K562 (cell line): Measurements from ENCODE around the gene LRTM1. TPM values are rescaled to one million over a fixed set of nuclear protein-coding genes. Genes with fewer than 3 reads are reported as not detected.

Source experiments
- CREM ChIP-seq: IDR thresholded peaks from 2 replicates; pipeline ENCODE4 v1.6.1; 2014; ENCODE audit warnings: antibody characterized with exemption, low read depth
- CTBP1 ChIP-seq: fragments of 450-650 bp; IDR thresholded peaks from 2 replicates; pipeline ENCODE4 v1.6.1; 2016; ENCODE audit warnings: borderline replicate concordance
- HMGN3 ChIP-seq: IDR thresholded peaks from 2 replicates; pipeline ENCODE4 v1.6.1; 2011; ENCODE audit warnings: borderline replicate concordance, low read depth, mild to moderate bottlenecking, mixed read lengths, low read length; ENCODE audit not compliant: insufficient read length; ENCODE audit errors: extremely low read depth
- NR1H2 ChIP-seq: sonication (generic); formaldehyde crosslinking; IDR thresholded peaks from 2 replicates; pipeline ENCODE4 v1.4.0; 2020; ENCODE audit warnings: mild to moderate bottlenecking, missing genetic modification reagents
- RBM25 ChIP-seq: fragments of 200-400 bp; formaldehyde crosslinking; IDR thresholded peaks from 2 replicates; pipeline ENCODE4 v1.6.1; 2018; ENCODE audit warnings: low read length, low read depth, moderate library complexity; ENCODE audit not compliant: severe bottlenecking
- SRSF9 ChIP-seq: fragments of 200-400 bp; formaldehyde crosslinking; IDR thresholded peaks from 2 replicates; pipeline ENCODE4 v1.6.1; 2017; ENCODE audit warnings: low read depth, low read length, borderline replicate concordance
- ZNF324 ChIP-seq: fragments of 250-450 bp; sonication (Bioruptor Pico); IDR thresholded peaks from 2 replicates; pipeline ENCODE4 v1.4.0; 2020; ENCODE audit warnings: mild to moderate bottlenecking
- polyA plus RNA-seq, 8 experiments: library from polyadenylated mRNA; depleted of rRNA in 4 of 8; stranded (reverse) in 5 of 8; unstranded in 3 of 8; fragments of >200 nt; fragmentation: Nextera tagmentation in 2 of 8; fragmentation: Illumina TruSeq in 1 of 8; extraction: Ambion mirVana in 2 of 8; extraction: Trizol in 1 of 8; gene quantifications; 2 replicates each; pipeline versions ENCODE4 v1.2.1 to v1.2.3, GENCODE V29; 2011 to 2014; ENCODE audit warnings: inconsistent platforms in 1 of 8, missing spikeins in 1 of 8
- total RNA-seq, 7 experiments: library from RNA; depleted of rRNA in 6 of 7; stranded (reverse); fragments of >200 nt in 6 of 7; fragmentation: Illumina TruSeq in 2 of 7; extraction: Trizol in 2 of 7; gene quantifications; 2 replicates each; pipeline versions ENCODE4 v1.2.1 to v1.2.3, GENCODE V29; 2011 to 2021; ENCODE audit warnings: low replicate concordance in 1 of 7
- TF ChIP-seq, protein P1 (sequence below), 2 experiments: fragments of 450-650 bp; formaldehyde crosslinking in 1 of 2; IDR thresholded peaks; 2 replicates each; pipeline versions ENCODE4 v1.4.0 to v1.6.1; 2014 to 2020; ENCODE audit warnings: mild to moderate bottlenecking in 2 of 2, borderline replicate concordance in 1 of 2, low read depth in 1 of 2
- TF ChIP-seq, protein P2 (sequence below): fragments of 450-650 bp; formaldehyde crosslinking; conservative IDR thresholded peaks from 2 replicates; pipeline ENCODE4 v1.4.0; 2022; ENCODE audit warnings: mild to moderate bottlenecking, missing genetic modification characterization

The LRTM1 gene
- total and polyA plus RNA-seq, 9 of the 15 experiments (the other 6 are each of a cell fraction or from before 2014, with no cell fraction given), result not detected

DNA sequence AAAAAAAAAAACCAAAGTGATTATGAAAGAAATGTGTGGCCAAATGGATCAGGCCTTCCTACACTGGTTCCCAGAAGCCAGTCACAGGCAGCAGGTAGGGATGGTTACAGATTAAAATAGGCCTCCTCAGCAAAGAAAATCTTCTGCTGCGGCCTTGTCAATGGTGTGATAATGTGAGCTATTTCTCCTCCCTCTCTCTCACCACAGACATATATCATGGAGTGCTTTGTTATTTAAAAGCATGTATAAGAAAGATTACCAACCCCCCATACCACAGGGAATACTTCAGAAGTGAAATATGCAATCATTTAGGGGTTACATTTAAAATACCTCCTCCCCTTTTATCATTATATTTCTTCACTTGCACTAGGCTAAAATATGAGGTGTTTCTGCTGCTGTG is 32.2 kb upstream of the LRTM1 start (continued):
- TF ChIP-seq, protein P1, sequence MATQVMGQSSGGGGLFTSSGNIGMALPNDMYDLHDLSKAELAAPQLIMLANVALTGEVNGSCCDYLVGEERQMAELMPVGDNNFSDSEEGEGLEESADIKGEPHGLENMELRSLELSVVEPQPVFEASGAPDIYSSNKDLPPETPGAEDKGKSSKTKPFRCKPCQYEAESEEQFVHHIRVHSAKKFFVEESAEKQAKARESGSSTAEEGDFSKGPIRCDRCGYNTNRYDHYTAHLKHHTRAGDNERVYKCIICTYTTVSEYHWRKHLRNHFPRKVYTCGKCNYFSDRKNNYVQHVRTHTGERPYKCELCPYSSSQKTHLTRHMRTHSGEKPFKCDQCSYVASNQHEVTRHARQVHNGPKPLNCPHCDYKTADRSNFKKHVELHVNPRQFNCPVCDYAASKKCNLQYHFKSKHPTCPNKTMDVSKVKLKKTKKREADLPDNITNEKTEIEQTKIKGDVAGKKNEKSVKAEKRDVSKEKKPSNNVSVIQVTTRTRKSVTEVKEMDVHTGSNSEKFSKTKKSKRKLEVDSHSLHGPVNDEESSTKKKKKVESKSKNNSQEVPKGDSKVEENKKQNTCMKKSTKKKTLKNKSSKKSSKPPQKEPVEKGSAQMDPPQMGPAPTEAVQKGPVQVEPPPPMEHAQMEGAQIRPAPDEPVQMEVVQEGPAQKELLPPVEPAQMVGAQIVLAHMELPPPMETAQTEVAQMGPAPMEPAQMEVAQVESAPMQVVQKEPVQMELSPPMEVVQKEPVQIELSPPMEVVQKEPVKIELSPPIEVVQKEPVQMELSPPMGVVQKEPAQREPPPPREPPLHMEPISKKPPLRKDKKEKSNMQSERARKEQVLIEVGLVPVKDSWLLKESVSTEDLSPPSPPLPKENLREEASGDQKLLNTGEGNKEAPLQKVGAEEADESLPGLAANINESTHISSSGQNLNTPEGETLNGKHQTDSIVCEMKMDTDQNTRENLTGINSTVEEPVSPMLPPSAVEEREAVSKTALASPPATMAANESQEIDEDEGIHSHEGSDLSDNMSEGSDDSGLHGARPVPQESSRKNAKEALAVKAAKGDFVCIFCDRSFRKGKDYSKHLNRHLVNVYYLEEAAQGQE (IDR thresholded peaks at IDR 0.05; ENCODE audit: borderline replicate concordance), result no peak
- TF ChIP-seq, protein P1 (CRISPR knock-in tag; IDR thresholded peaks at IDR 0.05; ENCODE audit: low read depth), result no peak
- TF ChIP-seq, protein P2, sequence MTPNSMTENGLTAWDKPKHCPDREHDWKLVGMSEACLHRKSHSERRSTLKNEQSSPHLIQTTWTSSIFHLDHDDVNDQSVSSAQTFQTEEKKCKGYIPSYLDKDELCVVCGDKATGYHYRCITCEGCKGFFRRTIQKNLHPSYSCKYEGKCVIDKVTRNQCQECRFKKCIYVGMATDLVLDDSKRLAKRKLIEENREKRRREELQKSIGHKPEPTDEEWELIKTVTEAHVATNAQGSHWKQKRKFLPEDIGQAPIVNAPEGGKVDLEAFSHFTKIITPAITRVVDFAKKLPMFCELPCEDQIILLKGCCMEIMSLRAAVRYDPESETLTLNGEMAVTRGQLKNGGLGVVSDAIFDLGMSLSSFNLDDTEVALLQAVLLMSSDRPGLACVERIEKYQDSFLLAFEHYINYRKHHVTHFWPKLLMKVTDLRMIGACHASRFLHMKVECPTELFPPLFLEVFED, result no peak
- no peak for TF ChIP-seq HMGN3
- no peak for TF ChIP-seq CTBP1
- no peak for TF ChIP-seq SRSF9
- no peak for TF ChIP-seq CREM
- no peak for TF ChIP-seq NR1H2 (CRISPR knock-in tag)
- TF ChIP-seq ZNF324 (CRISPR knock-in tag), result no peak
- TF ChIP-seq RBM25, result no peak
